Ovary (tissue), 9 donors: ENCODE data around the gene CRAT. TPM values are rescaled to one million over a fixed set of nuclear protein-coding genes. Genes with fewer than 3 reads are reported as not detected.

Source experiments
- DNase-seq, 5 donors: peaks; one replicate each; pipeline ENCODE4 v3.0.0-alpha.2; 2019 to 2020
- H3K27ac ChIP-seq, 2 donors: fragments of 200-600 bp; one replicate each; pipeline versions ENCODE4 v1.5.1 to v1.8.0; 2019 to 2022
- H3K27me3 ChIP-seq: fragments of 200-600 bp; one replicate; pipeline ENCODE4 v1.8.0; 2022
- H3K36me3 ChIP-seq: fragments of 200-600 bp; sonication (generic); one replicate; pipeline ENCODE4 v1.5.1; 2019
- H3K4me1 ChIP-seq: one replicate; pipeline ENCODE4 v1.8.1; 2013; ENCODE audit warnings: mild to moderate bottlenecking, moderate library complexity; ENCODE audit not compliant: insufficient read depth
- H3K4me3 ChIP-seq: fragments of 200-600 bp; sonication (generic); one replicate; pipeline ENCODE4 v1.5.1; 2017
- H3K9me3 ChIP-seq, 2 donors: fragments of 200-600 bp in 1 of 2; sonication (generic) in 1 of 2; one replicate each; pipeline versions ENCODE4 v1.5.1 to v1.8.1; 2013 to 2019; ENCODE audit warnings: mild to moderate bottlenecking in 1 of 2, moderate library complexity in 1 of 2
- EP300 ChIP-seq: sonication (generic); formaldehyde crosslinking; IDR thresholded peaks from one replicate; pipeline ENCODE4 v1.6.1; 2017; ENCODE audit warnings: antibody characterized with exemption
- POLR2A ChIP-seq: fragments of 450-650 bp; IDR thresholded peaks from one replicate; pipeline ENCODE4 v1.6.1; 2017; ENCODE audit warnings: antibody characterized with exemption, mild to moderate bottlenecking, moderate library complexity
- WGBS, 3 donors: extraction: QIAGEN DNeasy Blood & Tissue Kit in 1 of 3; methylation state at CpG; one replicate each; pipeline versions ENCODE4 v1.1.5 to v1.1.7; 2013 to 2017; 5-methylcytosine and 5-hydroxymethylcytosine counted together
- intact Hi-C, 4 donors: fragments of 100-400 bp; cut with DNase I; formaldehyde crosslinking; loops; one replicate each; pipeline versions ENCODE4 v1.11.0 to v1.15.1; 2022 to 2023
- polyA plus RNA-seq, 2 donors: library from polyadenylated mRNA; stranded (reverse); fragments of 200-250 nt in 1 of 2; fragments of 350-450 nt in 1 of 2; fragmentation: Illumina TruSeq in 1 of 2; extraction: RNeasy Lipid Tissue Mini Kit (QIAGEN cat#74804) in 1 of 2; gene quantifications; one replicate each; pipeline ENCODE4 v1.2.3, GENCODE V29; 2013 to 2014
- total RNA-seq, 7 donors: library from RNA; depleted of rRNA in 2 of 7; stranded (reverse); fragments of >200 nt in 2 of 7; fragmentation: NEBNext Ultra II Directional in 3 of 7; extraction: Animal tissue kit (Norgen Biotek cat#: 25700) in 3 of 7; gene quantifications; one replicate each; pipeline versions ENCODE4 v1.1.0 to v1.2.4, GENCODE V29; 2016 to 2023
- TF ChIP-seq, protein P1 (sequence below), 3 donors: fragments of 450-650 bp in 2 of 3; fragments of 200-600 bp in 1 of 3; IDR thresholded peaks; one replicate each; pipeline versions ENCODE4 v1.5.1 to v1.8.0; 2016 to 2022; ENCODE audit warnings: antibody characterized with exemption in 3 of 3, mild to moderate bottlenecking in 1 of 3
- donor health status: DM: no; HTN: no; CAD: no; lungs with moderate emphysema.
- donor health status: DM: no; HTN: no; CAD: no.
- donor health status: Bipolar disorder and iron deficiency.
- donor health status: DM: yes; HTN: yes; CAD: no.
- donor health status: DM: no; HTN: no; CAD: no.
- donor health status: DM: yes; HTN: yes; CAD: no.

CRAT gene
- total and polyA plus RNA-seq, 9 donors = 23.0 to 42.7 (median 37.1) TPM

DNA sequence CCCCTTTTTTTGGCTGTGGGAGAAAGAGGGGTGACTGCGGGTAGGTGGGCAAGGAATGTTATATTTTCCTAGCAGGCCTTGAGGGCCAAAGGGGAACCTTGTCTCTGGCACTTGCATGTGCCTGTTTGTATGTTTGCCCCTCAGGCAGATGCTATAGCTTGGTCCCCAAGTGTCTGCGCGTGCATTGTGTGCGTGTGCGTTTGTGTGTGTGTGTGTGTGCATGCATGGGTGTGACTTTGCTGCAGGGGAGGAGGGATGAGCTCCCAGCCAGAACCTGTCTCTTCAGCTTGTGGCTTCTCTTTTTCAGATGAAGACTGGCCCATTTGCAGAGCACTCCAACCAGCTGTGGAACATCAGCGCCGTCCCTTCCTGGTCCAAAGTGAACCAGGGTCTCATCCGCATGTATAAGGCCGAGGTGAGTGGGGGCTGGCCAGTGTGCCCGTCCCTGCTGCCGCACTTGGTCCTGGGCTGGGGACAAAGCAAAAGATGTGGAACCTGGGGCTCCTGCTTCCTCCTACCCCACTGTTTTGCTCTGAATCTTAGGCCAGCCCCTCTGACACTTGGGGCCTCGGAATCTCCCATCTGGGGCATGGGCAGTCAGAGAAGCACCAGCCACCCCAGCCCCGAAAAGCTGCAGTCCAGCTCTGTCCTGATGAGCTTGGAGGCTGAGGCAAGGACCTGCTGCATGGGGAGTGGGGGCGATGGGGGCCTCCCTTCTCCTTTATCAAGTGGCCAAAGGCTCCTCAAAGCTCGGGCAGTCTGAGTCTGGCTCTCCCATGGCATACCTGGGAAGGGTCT lies 31.7 kb upstream of the CRAT start:
- H3K27ac ChIP-seq = peak overlapping the region; percentile 97 to 98
- TF ChIP-seq POLR2A = no peak
- TF ChIP-seq, protein P1, sequence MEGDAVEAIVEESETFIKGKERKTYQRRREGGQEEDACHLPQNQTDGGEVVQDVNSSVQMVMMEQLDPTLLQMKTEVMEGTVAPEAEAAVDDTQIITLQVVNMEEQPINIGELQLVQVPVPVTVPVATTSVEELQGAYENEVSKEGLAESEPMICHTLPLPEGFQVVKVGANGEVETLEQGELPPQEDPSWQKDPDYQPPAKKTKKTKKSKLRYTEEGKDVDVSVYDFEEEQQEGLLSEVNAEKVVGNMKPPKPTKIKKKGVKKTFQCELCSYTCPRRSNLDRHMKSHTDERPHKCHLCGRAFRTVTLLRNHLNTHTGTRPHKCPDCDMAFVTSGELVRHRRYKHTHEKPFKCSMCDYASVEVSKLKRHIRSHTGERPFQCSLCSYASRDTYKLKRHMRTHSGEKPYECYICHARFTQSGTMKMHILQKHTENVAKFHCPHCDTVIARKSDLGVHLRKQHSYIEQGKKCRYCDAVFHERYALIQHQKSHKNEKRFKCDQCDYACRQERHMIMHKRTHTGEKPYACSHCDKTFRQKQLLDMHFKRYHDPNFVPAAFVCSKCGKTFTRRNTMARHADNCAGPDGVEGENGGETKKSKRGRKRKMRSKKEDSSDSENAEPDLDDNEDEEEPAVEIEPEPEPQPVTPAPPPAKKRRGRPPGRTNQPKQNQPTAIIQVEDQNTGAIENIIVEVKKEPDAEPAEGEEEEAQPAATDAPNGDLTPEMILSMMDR (IDR thresholded peaks at IDR 0.05) = no peak
- no peak for TF ChIP-seq EP300
- intact Hi-C loops = loop anchor here (2.0 to 10.0 kb wide), 7 partner anchors 32 to 352 kb away; no protein-coding TSS in a partner anchor
- H3K36me3 ChIP-seq = no peaks in the 10 kb centered on the region
- peak in 2 of 5 donors; percentile 50 to 52 for DNase-seq
- H3K9me3 ChIP-seq = no peaks in the 10 kb centered on the region
- no peak overlapping the region for H3K4me3 ChIP-seq
- peaks cover 62% of the 10 kb centered on the region for H3K4me1 ChIP-seq
- H3K27me3 ChIP-seq = no peaks in the 10 kb centered on the region
- WGBS, 3 donors = 31 to 41% (median 35%) methylated on average over 15 of the region's 15 CpGs

DNA sequence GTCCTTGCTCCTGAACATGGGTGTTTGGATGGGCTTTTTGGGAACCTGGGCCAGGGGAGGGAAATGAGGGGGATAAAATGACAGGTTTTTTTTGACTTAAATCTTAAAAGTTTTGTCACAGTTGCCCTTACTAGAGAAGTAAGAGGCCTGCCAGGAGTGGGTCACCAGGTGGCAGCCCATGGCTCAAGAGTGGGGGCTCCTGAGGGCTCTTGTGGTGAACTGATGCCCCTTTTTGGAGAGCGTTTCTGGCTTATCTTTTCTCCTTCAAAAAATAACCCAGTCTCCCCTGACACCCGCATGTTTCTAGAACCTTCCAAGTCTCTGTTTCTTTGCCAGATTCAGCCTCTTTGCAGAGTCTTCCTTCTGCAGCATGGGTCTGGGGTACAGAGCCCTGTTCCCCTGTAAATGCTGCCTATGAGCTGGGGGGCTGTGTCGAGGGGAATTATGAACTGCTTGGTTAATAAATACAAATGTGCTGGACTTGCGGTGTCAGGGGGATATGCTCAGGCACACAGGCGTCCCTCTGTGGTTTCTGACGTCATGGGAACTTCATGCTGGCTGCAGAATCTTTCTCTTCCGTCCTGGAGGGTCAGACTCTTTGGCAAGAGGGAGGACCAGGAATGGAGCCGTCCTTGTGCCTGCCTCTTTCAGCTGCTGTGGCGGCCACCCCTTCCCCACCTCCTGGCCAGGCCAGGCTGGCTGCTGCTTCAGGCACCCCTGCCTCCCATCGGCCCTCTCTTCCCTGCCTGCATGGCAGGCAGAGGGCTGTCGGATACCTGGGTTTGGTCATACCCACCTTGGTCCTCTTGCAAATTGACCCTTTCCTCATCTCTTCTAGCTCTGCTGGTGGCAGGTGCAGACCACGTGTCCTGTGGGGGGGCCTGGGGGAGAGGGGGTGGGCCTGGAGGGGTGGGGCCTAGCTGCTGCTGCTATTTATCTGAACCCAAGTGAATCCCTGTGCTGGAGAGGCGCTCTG lies 30.8 kb upstream of the CRAT start:
- Histone ChIP-seq H3K27ac (peak overlapping the region; percentile 97 to 98), H3K27me3 (no peaks in the 10 kb centered on the region), H3K36me3 (no peaks in the 10 kb centered on the region), H3K4me1 (peaks cover 58% of the 10 kb centered on the region), H3K4me3 (peak overlapping the region; percentile 29), H3K9me3 (no peaks in the 10 kb centered on the region)
- 7 to 11% (median 8%) methylated on average over 13 of the region's 13 CpGs for WGBS, 3 donors
- intact Hi-C loops = loop anchor here (2.0 to 10.0 kb wide), 7 partner anchors 33 to 353 kb away; no protein-coding TSS in a partner anchor
- peak; percentile 46 to 78 (median 70) for DNase-seq
- TF ChIP-seq, protein P1 (IDR thresholded peaks at IDR 0.05) = no peak
- TF ChIP-seq EP300 (no peak), POLR2A (no peak)

DNA sequence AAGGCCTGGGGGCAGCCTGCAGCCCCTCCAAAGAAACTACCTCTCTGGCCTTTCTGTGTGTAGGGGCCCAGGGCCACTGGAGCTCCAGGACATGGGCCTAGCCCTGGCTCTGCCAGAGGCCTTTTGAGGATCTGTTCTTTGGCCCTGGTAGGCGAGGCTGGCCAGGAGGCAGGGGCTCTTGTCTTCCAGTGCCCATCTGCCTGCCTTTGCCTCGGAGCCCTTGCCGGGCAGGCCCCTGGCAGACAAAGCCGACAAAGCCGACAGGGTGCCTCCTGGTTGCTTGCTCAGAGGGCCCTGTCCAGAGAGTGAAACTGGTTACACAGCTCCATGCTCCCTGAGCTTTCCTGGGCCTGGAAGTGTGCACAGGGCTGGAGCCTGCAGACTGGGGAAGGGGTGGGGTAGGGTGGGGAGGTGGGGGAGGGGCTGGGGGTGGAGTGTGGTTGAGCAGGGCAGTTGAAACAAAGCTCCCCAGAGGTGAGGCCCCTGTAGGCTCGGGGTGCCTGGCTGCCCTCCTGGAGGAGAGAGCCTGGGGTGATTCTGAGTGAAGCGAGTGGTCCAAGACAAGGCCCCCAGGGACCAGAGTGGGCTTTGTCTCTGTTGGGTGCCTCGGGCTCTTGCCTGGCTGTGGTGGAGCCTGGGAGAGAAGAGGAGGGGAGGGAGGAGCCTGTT lies 29.9 kb upstream of the CRAT start:
- Histone ChIP-seq H3K27ac (peak overlapping the region; percentile 97 to 98), H3K4me1 (peaks cover 51% of the 10 kb centered on the region), H3K9me3 (no peaks in the 10 kb centered on the region), H3K27me3 (no peaks in the 10 kb centered on the region), H3K4me3 (peak overlapping the region; percentile 29), H3K36me3 (no peaks in the 10 kb centered on the region)
- peak; percentile 52 to 69 (median 65) for DNase-seq
- intact Hi-C loops = loop anchor here in 3 of 4 donors (2.0 to 10.0 kb wide), 5 partner anchors 36 to 354 kb away; no protein-coding TSS in a partner anchor
- 5 to 10% (median 9%) methylated on average over 8 of the region's 8 CpGs for WGBS, 3 donors
- TF ChIP-seq POLR2A (no peak), EP300 (no peak)
- TF ChIP-seq, protein P1 (IDR thresholded peaks at IDR 0.05) = peak in 1 of 3 donors; percentile 10
